ENCODE data around the gene PARP3. TPM values are rescaled to one million over a fixed set of nuclear protein-coding genes. Genes with fewer than 3 reads are reported as not detected.

PARP3 gene
- total RNA-seq, 4 donors from 2014 or later: 8.1 to 21.8 (median 14.0) TPM

GRCh38 chr3:51966486-51966885 lies 24.3 kb downstream of the PARP3 start:
- H3K27ac ChIP-seq: peak overlapping the region; percentile 92
- H3K4me1 ChIP-seq: peaks cover 53% of the 10 kb centered on the region
- DNase-seq (ENCODE audit: low spot score in 2 of 2): no peak
- 72% methylated on average over 5 of the region's 5 CpGs for WGBS
- no peaks in the 10 kb centered on the region for H3K9me3 ChIP-seq
- H3K27me3 ChIP-seq: no peaks in the 10 kb centered on the region
- TF ChIP-seq POLR2AphosphoS5 (IDR thresholded peaks at IDR 0.05) (no peak), CTCF (IDR thresholded peaks at IDR 0.05) (no peak), POLR2A (IDR thresholded peaks at IDR 0.05) (no peak), EP300 (IDR thresholded peaks at IDR 0.05) (no peak)
- H3K36me3 ChIP-seq: no peaks in the 10 kb centered on the region
- peak overlapping the region; percentile 91 for H3K4me3 ChIP-seq

- Histone ChIP-seq H3K4me1 (peaks cover 53% of the 10 kb centered on the region), H3K36me3 (no peaks in the 10 kb centered on the region), H3K4me3 (peak overlapping the region; percentile 91), H3K9me3 (no peaks in the 10 kb centered on the region), H3K27me3 (no peaks in the 10 kb centered on the region), H3K27ac (peak overlapping the region; percentile 92)
- DNase-seq (ENCODE audit: low spot score in 2 of 2): no peak
- TF ChIP-seq POLR2AphosphoS5 (IDR thresholded peaks at IDR 0.05) (no peak), POLR2A (IDR thresholded peaks at IDR 0.05) (no peak), EP300 (IDR thresholded peaks at IDR 0.05) (no peak), CTCF (IDR thresholded peaks at IDR 0.05) (no peak)
- 25% methylated on average over 2 of the region's 33 CpGs for WGBS
Observed at GRCh38 chr3:51966922-51967383, 24.8 kb downstream of the PARP3 start.

GRCh38 chr3:51967384-51968169 lies 25.4 kb downstream of the PARP3 start, which contains the start of gene PCBP4:
TSS of gene PCBP4 (minus strand) at chr3:51967454. CDS start at chr3:51961240, 6,214 bp downstream.
- TF ChIP-seq POLR2A (IDR thresholded peaks at IDR 0.05) (peak in 1 of 2 donors; percentile 42), POLR2AphosphoS5 (IDR thresholded peaks at IDR 0.05) (no peak), EP300 (IDR thresholded peaks at IDR 0.05) (no peak)

GRCh38 chr3:51968170-51968775 lies 26.1 kb downstream of the PARP3 start:
- Histone ChIP-seq H3K27me3 (no peaks in the 10 kb centered on the region), H3K4me1 (peaks cover 62% of the 10 kb centered on the region), H3K9me3 (no peaks in the 10 kb centered on the region), H3K36me3 (no peaks in the 10 kb centered on the region), H3K4me3 (peak overlapping the region; percentile 91), H3K27ac (peak overlapping the region; percentile 92)
- no peak for TF ChIP-seq CTCF (IDR thresholded peaks at IDR 0.05)
- no peak for TF ChIP-seq POLR2AphosphoS5 (IDR thresholded peaks at IDR 0.05)
- TF ChIP-seq EP300 (IDR thresholded peaks at IDR 0.05): no peak
- no peak for TF ChIP-seq POLR2A (IDR thresholded peaks at IDR 0.05)
- no peak for DNase-seq (ENCODE audit: low spot score in 2 of 2)
- 18% methylated on average over 9 of the region's 11 CpGs for WGBS

More at GRCh38 chr3:51967384-51968169, 25.4 kb downstream of the PARP3 start, which contains the start of gene PCBP4:
- Histone ChIP-seq H3K4me1 (peaks cover 55% of the 10 kb centered on the region), H3K27me3 (no peaks in the 10 kb centered on the region), H3K36me3 (no peaks in the 10 kb centered on the region), H3K27ac (peak within 1 kb of the TSS; percentile 92), H3K9me3 (no peaks in the 10 kb centered on the region), H3K4me3 (peak within 1 kb of the TSS; percentile 91)
- WGBS: 1% methylated on average over 19 of the region's 90 CpGs
- no peak for DNase-seq (ENCODE audit: low spot score in 2 of 2)

- 80% methylated on average over 6 of the region's 6 CpGs for WGBS
- H3K9me3 ChIP-seq: no peaks in the 10 kb centered on the region
- H3K4me1 ChIP-seq: peaks cover 69% of the 10 kb centered on the region
- no peak for TF ChIP-seq EP300 (IDR thresholded peaks at IDR 0.05)
- no peak for TF ChIP-seq POLR2A (IDR thresholded peaks at IDR 0.05)
- TF ChIP-seq POLR2AphosphoS5 (IDR thresholded peaks at IDR 0.05): no peak
- TF ChIP-seq CTCF (IDR thresholded peaks at IDR 0.05): no peak
- no peak overlapping the region for H3K27ac ChIP-seq
- H3K27me3 ChIP-seq: no peaks in the 10 kb centered on the region
- H3K4me3 ChIP-seq: no peak overlapping the region
- H3K36me3 ChIP-seq: no peaks in the 10 kb centered on the region
- no peak for DNase-seq (ENCODE audit: low spot score in 2 of 2)
Observed at GRCh38 chr3:51968883-51969678, 26.9 kb downstream of the PARP3 start.

Data from suprapubic skin (tissue), 4 donors.